ENCODE measurements around the gene RTCB. TPM values are rescaled to one million over a fixed set of nuclear protein-coding genes. Genes with fewer than 3 reads are reported as not detected.

RTCB gene
- 60.4 TPM for total RNA-seq

GRCh38 chr22:32411829-32412592 is at the start of gene RTCB:
TSS of gene RTCB (minus strand) at chr22:32412247. CDS start at chr22:32412156, 91 bp downstream.

GRCh38 chr22:32357567-32357966 is 54.5 kb downstream of the RTCB start, which contains the start of gene RFPL3:
TSS of gene RFPL3 (plus strand) at chr22:32357867. CDS start at chr22:32358072, 205 bp downstream.

Small RNA genes within 50 kb of the gene (small RNA-seq; reads per million reads assigned to genes)
- gene AL021937.2 (ENCODE audit: low replicate concordance), result not detected
- not detected for gene IGLVIVOR22-2 (ENCODE audit: low replicate concordance)
- not detected for gene RF02171 (ENCODE audit: low replicate concordance)
- gene RF02172 (ENCODE audit: low replicate concordance), result not detected

Other genes starting within 250 kb of the RTCB start
- not detected for gene RFPL2, start 207.2 kb downstream of the RTCB start, total RNA-seq
- 0.31 TPM for gene SLC5A4, start 156.9 kb downstream of the RTCB start, total RNA-seq
- not detected for gene RFPL3, start 54.4 kb downstream of the RTCB start, total RNA-seq
- not detected for gene BPIFC, start 52.2 kb upstream of the RTCB start, total RNA-seq
- 71.1 TPM for gene FBXO7, start 62.6 kb upstream of the RTCB start, total RNA-seq

Data from parietal lobe (tissue), 2 donors.